GM21390 (cell line): Measurements from ENCODE around the gene SGMS1.
A peak's percentile ranks its signal among the peaks of the same experiment; 100 is the strongest.
"Not testable (repeated sequence)": the region's sequence is repeated elsewhere in the genome, so short reads cannot be mapped to it uniquely, and the experiment has no call there.

ENCODE experiments used
- ATAC-seq: cut with Tn5 transposase; IDR thresholded peaks from one replicate; pipeline ENCODE4 v1.9.1; 2021; ENCODE audit not compliant: unreplicated experiment

Gene SGMS1

GRCh38 chr10:50560370-50560769 is 63.4 kb downstream of the SGMS1 start:
- ATAC-seq = no peak

GRCh38 chr10:50558371-50558770 is 65.4 kb downstream of the SGMS1 start:
- ATAC-seq = no peak

DNA sequence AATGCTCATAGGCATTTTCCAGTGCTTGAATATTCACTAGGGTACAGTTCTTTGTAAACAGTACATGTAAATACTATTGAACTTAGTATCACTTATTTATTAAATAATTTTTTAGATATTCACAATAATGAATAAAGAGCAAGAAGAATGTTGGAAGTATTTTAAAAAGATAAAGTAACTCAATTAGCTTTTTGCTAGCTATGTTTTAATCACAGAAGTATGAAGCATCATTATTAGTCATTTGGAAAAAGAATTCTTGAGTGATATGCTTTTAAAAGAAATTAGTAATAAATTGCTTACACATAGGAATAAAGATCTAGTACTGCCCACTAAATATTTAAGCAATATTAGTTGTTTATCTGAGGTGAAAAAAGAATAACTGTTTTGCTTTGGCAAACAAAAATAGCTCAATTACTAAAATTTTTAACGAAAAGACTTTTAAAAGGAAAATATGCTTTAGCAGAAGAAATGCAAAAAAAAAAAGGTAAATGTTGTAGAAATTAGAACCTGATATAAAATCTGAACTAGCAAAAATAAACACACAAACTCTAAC is 66.5 kb downstream of the SGMS1 start:
- no peak for ATAC-seq

- ATAC-seq = no peak
Measured at GRCh38 chr10:50556237-50557120, 67.3 kb downstream of the SGMS1 start.

GRCh38 chr10:50554995-50555568 is 68.7 kb downstream of the SGMS1 start:
- no peak for ATAC-seq

DNA sequence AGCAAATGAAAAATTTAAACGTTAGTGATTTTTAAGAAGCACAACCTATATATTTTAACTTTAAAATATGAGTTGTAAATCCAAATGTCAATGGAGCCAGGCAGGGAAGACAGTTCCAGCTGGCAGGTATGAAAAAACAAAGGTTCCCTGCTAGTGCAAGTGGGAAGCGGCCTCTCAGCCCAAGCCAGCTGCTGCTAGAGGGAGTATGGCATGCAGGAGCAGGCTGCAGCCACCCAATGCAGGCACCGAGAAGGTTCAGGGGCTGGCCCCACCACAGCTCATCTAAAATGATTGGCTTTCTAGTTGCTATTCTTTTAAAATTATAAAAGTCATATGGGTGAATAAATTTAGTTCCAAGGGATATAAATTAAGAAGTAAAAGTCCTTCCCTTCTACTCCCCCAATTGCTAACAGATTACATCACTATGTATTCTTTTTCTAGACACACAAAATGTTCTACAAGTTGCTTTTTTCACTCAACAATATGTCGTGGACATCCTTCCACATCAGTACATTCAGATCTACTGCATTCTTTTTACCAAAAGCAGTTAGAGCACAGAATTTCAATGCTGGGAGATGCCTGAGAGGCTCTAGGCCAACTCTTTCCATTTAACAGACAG is 69.3 kb downstream of the SGMS1 start:
- ATAC-seq = no peak

DNA sequence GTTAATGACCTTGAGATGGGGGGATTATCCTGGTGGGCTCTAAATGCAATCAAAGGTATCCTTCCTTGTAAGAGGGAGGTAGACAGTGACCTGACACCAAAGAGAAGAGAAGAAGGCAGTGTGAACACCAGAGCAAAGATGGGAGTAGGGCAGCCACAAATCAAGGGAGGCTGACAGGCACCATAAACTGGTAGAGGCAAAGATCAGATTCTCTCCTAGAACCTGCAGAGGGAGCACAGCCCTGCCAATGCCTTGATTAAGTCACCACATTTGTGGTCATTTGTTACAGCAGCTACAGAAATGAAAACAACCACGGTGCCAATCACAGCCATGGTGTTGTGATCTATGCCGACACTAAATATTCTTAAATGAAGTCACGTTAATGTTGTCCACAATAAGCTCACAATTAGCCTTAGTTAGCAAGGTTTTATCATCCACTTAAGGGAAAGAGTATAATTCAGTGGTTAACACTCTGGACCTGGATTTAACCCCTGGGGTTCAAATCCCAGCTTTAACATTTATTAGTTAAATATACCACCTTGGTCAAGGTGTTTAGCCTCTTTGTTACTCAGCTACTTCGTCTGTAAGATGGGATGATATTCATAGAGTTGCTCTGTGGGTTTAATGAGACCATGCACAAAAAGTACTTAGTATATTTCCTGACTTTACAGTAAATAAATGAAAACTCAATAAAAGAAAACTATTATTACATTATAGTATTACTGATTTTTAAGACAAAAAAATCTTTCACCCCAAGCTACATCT is 70.8 kb downstream of the SGMS1 start:
- no peak for ATAC-seq

DNA sequence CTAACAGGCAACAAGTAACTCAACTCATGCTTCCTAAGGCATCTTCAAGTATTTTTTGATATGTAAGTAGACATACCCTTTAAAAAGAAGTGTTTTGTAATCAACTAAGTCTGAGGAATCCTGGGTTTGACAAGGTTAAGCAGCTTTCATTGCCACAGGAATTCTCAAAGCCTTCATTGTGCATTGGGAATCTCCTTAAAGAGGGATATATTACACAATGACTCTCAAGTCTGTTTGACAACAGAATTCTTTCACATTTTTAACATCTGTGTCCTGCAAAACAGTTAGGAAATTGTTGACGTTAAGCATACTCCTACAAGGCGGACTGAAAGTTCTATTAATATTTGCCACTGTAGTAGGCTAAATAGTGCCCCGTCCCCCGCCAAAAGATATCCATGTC is 71.4 kb downstream of the SGMS1 start:
- no peak for ATAC-seq

GRCh38 chr10:50551894-50552293 is 71.9 kb downstream of the SGMS1 start:
- ATAC-seq = no peak

DNA sequence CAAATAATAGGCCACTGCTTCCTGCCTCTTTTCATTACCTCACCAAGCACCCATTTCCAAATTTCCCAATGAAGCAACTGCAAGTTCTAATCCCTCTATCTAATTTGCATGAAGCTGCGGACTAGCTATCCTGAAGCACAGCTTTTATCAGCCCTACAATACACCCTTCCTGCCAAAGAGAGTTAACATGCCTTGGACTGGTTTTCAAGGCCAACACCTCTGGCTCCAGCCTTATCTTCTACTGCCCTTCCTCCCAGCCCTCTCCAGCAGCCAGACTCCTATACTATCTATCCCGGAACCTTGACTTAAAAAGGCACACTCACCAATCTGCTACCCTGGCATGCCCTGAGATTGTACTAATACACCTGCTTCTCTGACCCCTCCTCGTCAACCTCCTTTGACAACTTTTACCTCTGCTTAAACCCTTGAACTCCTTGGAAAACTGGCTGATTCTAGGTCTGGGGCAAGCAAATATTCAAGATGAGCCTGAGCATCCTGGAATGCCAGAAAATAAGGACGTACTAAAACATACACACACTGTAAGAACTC is 73.4 kb downstream of the SGMS1 start:
- ATAC-seq = no peak

GRCh38 chr10:50549186-50549585 is 74.6 kb downstream of the SGMS1 start:
- not testable (repeated sequence) for ATAC-seq

DNA sequence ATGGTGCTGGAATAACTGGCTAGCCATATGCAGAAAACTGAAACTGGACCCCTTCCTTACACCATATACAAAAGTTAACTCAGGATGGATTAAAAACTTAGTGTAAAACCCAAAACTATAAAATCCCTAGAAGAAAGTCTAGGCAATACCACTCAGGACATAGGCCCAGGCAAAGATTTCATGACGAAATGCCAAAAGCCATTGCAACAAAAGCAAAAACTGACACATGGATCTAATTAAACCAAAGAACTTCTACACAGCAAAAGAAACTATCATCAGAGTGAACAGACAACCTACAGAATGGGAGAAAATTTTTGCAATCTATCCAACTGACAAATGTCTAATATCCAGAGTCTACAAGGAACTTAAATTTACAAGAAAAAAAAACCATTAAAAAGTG is 75.3 kb downstream of the SGMS1 start:
- ATAC-seq = not testable (repeated sequence)

DNA sequence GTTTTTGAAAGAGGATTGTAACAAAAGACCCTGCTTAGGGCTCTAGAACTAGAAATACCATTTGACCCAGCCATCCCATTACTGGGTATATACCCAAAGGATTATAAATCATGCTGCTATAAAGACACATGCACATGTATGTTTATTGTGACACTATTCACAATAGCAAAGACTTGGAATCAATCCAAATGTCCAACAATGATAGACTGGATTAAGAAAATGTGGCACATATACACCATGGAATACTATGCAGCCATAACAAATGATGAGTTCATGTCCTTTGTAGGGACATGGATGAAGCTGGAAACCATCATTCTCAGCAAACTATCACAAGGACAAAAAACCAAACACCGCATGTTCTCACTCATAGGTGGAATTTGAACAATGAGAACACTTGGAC is 77.5 kb downstream of the SGMS1 start:
- ATAC-seq = not testable (repeated sequence)

- no peak for ATAC-seq
Measured at GRCh38 chr10:50545846-50546245, 77.9 kb downstream of the SGMS1 start.

DNA sequence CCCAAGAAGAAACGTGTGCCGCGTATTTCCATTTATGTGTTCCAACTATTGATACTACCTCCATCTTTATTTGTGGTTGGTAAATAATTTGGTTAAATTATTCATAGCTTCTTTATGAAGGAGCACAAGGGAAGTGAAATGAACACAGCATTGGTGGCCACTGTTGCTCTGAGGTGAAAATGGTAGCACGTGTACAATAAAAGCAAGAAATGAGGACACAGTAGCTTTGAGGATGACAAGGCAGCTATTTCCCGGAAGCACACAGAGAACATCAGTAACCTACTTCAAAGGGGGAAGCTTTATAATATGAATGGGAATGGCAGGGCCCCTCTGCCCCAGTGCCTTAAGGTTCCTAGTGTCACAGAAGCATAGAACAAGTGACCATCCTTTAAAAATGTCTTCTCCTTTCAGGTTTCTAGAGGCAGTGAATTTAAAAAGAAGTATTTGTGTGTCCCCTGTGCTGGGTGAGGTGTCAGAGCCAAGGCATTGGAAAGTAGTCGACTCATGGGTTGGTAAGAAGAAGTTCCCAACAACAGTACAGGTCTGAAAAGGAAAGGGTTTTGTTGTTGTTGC is 78.8 kb downstream of the SGMS1 start:
- no peak for ATAC-seq

- ATAC-seq = no peak
Measured at GRCh38 chr10:50544095-50544856, 79.5 kb downstream of the SGMS1 start.

DNA sequence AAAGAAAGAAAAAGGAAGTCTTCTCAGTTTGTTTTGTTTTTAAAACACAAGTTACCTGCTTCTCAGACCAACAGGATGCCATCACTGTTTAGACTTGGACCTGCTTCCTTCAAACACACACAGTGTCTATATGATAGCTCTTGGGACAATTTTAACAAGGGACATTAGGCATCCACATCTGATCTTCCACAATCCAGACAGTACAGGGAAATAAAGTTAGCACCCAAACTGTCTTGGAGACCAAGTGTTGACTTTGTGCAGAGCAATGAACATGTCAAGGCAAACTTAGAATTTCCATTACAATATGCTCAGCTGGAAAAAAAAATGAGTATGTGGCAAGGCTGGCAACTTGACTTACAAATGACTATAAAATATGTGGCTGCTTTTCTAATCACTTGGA is 80.9 kb downstream of the SGMS1 start:
- no peak for ATAC-seq

DNA sequence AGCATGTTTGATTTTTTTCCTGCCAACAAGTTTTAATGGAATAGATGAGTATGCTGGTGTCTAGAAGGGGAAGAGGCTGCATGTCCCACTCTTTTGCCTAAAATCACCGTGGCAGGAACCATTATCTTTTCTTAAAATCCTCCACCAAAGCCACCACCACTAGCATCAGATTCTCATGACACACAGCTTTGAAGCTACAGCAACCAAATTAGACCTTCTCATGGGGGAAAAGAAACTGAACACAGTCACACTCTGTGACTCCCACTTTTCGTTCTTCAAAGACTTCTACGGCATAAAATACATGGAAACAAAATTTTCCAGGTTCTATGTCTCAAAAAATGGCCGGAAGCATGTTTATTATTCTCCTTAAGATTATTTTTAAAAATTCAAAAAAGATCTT is 81.8 kb downstream of the SGMS1 start:
- ATAC-seq = peak; percentile 35

GRCh38 chr10:50541317-50541716 is 82.4 kb downstream of the SGMS1 start:
- ATAC-seq = no peak

DNA sequence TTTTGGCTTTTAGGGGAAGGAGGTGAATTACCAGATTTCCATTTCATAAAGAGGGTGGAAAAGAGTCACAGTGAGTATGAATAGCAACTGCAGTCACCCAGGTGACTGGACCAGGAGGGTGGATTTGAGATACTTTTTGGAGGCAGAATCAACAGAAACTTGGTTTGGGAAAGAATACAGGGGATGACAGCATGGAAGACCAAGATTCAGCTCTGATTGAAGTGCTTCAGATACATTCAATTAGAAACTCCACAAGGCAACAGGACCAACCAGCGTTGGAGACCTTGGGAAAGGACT is 83.0 kb downstream of the SGMS1 start:
- ATAC-seq = no peak
